H9 (cell line): Measurements from ENCODE around the gene RHBDF1. TPM values are rescaled to one million over a fixed set of nuclear protein-coding genes. Genes with fewer than 3 reads are reported as not detected.

ENCODE experiments used
- DNase-seq: peaks from one replicate; pipeline ENCODE4 v3.0.0-alpha.2; 2017
- H2AFZ ChIP-seq: one replicate; pipeline ENCODE4 v1.6.1; 2013; ENCODE audit warnings: mild to moderate bottlenecking, low read length, control low read depth, moderate library complexity
- H2AK5ac ChIP-seq: 2 replicates; pipeline ENCODE4 v1.6.1; 2013; ENCODE audit warnings: low read length, control low read depth, mixed read lengths; ENCODE audit not compliant: insufficient read length
- H2BK120ac ChIP-seq: one replicate; pipeline ENCODE4 v1.6.1; 2013; ENCODE audit warnings: low read depth, mild to moderate bottlenecking, low read length, control low read depth, inconsistent platforms; ENCODE audit not compliant: poor library complexity, severe bottlenecking
- H2BK12ac ChIP-seq: 2 replicates; pipeline ENCODE4 v1.6.1; 2013; ENCODE audit warnings: low read length, control low read depth, mixed read lengths, low read depth; ENCODE audit not compliant: insufficient read length
- H2BK15ac ChIP-seq: 2 replicates; pipeline ENCODE4 v1.6.1; 2013; ENCODE audit warnings: low read depth, low read length, control low read depth
- H2BK20ac ChIP-seq: one replicate; pipeline ENCODE4 v1.6.1; 2013; ENCODE audit warnings: low read depth, mild to moderate bottlenecking, low read length, control low read depth, inconsistent platforms; ENCODE audit not compliant: poor library complexity, severe bottlenecking
- H2BK5ac ChIP-seq: 2 replicates; pipeline ENCODE4 v1.6.1; 2013; ENCODE audit warnings: low read length, control low read depth, mixed read lengths; ENCODE audit not compliant: insufficient read length
- H3K14ac ChIP-seq: 2 replicates; pipeline ENCODE4 v1.6.1; 2013; ENCODE audit warnings: low read length, control low read depth; ENCODE audit not compliant: insufficient read depth
- H3K18ac ChIP-seq: 2 replicates; pipeline ENCODE4 v1.6.1; 2013; ENCODE audit warnings: low read depth, mild to moderate bottlenecking, mixed read lengths, low read length, control low read depth; ENCODE audit not compliant: insufficient read length
- H3K23ac ChIP-seq: 2 replicates; pipeline ENCODE4 v1.6.1; 2013; ENCODE audit warnings: low read length, control low read depth, mixed read lengths, low read depth; ENCODE audit not compliant: insufficient read length
- H3K23me2 ChIP-seq: 2 replicates; pipeline ENCODE4 v1.6.1; 2013; ENCODE audit warnings: low read depth, mild to moderate bottlenecking, mixed read lengths, low read length, control low read depth; ENCODE audit not compliant: insufficient read length, poor library complexity, severe bottlenecking
- H3K27ac ChIP-seq: 2 replicates; pipeline ENCODE4 v1.5.1; 2013; ENCODE audit warnings: low read length, control low read depth, mixed read lengths, low read depth; ENCODE audit not compliant: insufficient read length
- H3K27me3 ChIP-seq: 2 replicates; pipeline ENCODE4 v1.6.1; 2013; ENCODE audit warnings: low read length, control low read depth, inconsistent platforms; ENCODE audit not compliant: insufficient read depth
- H3K4ac ChIP-seq: 2 replicates; pipeline ENCODE4 v1.6.1; 2013; ENCODE audit warnings: low read depth, mild to moderate bottlenecking, control low read depth, inconsistent platforms, low read length, moderate library complexity
- H3K4me1 ChIP-seq: 2 replicates; pipeline ENCODE4 v1.6.1; 2013; ENCODE audit warnings: low read length, control low read depth, inconsistent platforms; ENCODE audit not compliant: insufficient read depth
- H3K4me2 ChIP-seq: 2 replicates; pipeline ENCODE4 v1.6.1; 2013; ENCODE audit warnings: low read length, control low read depth, mixed read lengths; ENCODE audit not compliant: insufficient read length, insufficient read depth
- H3K56ac ChIP-seq: 2 replicates; pipeline ENCODE4 v1.6.1; 2013; ENCODE audit warnings: low read depth, mild to moderate bottlenecking, mixed read lengths, low read length, control low read depth; ENCODE audit not compliant: insufficient read length
- H3K79me1 ChIP-seq: 2 replicates; pipeline ENCODE4 v1.6.1; 2013; ENCODE audit warnings: low read depth, mild to moderate bottlenecking, moderate library complexity, low read length, control low read depth, inconsistent platforms; ENCODE audit not compliant: insufficient read depth, poor library complexity, severe bottlenecking
- H3K79me2 ChIP-seq: 2 replicates; pipeline ENCODE4 v1.6.1; 2013; ENCODE audit warnings: low read length, control low read depth, inconsistent platforms; ENCODE audit not compliant: insufficient read depth
- H3K9ac ChIP-seq: 2 replicates; pipeline ENCODE4 v1.6.1; 2013; ENCODE audit warnings: low read length, control low read depth, mixed read lengths; ENCODE audit not compliant: insufficient read length; ENCODE audit errors: extremely low read depth
- H3K9me3 ChIP-seq: one replicate; pipeline ENCODE4 v1.6.1; 2013; ENCODE audit warnings: low read depth, low read length, inconsistent platforms; ENCODE audit not compliant: control insufficient read depth
- H3T11ph ChIP-seq: one replicate; pipeline ENCODE4 v1.6.1; 2013; ENCODE audit warnings: mild to moderate bottlenecking, low read length, control low read depth, inconsistent platforms
- H4K20me1 ChIP-seq: one replicate; pipeline ENCODE4 v1.6.1; 2013; ENCODE audit not compliant: control insufficient read depth, insufficient read length, insufficient read depth
- H4K5ac ChIP-seq: 2 replicates; pipeline ENCODE4 v1.6.1; 2013; ENCODE audit warnings: low read depth, mild to moderate bottlenecking, mixed read lengths, low read length, control low read depth; ENCODE audit not compliant: insufficient read length
- H4K8ac ChIP-seq: replicated peaks from 2 replicates; pipeline ENCODE4 v1.6.1; 2013; ENCODE audit warnings: low read length, control low read depth, mixed read lengths, low read depth; ENCODE audit not compliant: insufficient read length
- H4K91ac ChIP-seq: 2 replicates; pipeline ENCODE4 v1.6.1; 2013; ENCODE audit warnings: low read depth, mild to moderate bottlenecking, moderate library complexity, mixed read lengths, low read length, control low read depth; ENCODE audit not compliant: insufficient read length
- H3K27ac Mint-ChIP-seq, 3 experiments: 2 replicates in 2 of 3; 3 replicates in 1 of 3; pipeline ENCODE4 v1.8.0; 2020 to 2021; ENCODE audit warnings: mixed read lengths in 3 of 3, mild to moderate bottlenecking in 1 of 3, moderate library complexity in 1 of 3
- H3K27me3 Mint-ChIP-seq: 2 replicates; pipeline ENCODE4 v1.8.0; 2021; ENCODE audit warnings: low read depth, mild to moderate bottlenecking, moderate library complexity, mixed read lengths
- H3K36me3 Mint-ChIP-seq, 3 experiments: 2 replicates in 2 of 3; 3 replicates in 1 of 3; pipeline ENCODE4 v1.8.0; 2020 to 2021; ENCODE audit warnings: low read depth in 3 of 3, mixed read lengths in 3 of 3; ENCODE audit not compliant: insufficient read depth in 1 of 3
- H3K4me1 Mint-ChIP-seq, 2 experiments: 2 replicates each; pipeline ENCODE4 v1.8.0; 2020; ENCODE audit warnings: mixed read lengths in 2 of 2
- H3K4me3 Mint-ChIP-seq, 2 experiments: 2 replicates in 1 of 2; 3 replicates in 1 of 2; pipeline ENCODE4 v1.8.0; 2020 to 2021; ENCODE audit warnings: mild to moderate bottlenecking in 2 of 2, mixed read lengths in 2 of 2, moderate library complexity in 1 of 2
- H3K9me3 Mint-ChIP-seq, 2 experiments: 2 replicates in 1 of 2; 3 replicates in 1 of 2; pipeline ENCODE4 v1.8.0; 2020; ENCODE audit warnings: mild to moderate bottlenecking in 2 of 2, mixed read lengths in 2 of 2, moderate library complexity in 1 of 2
- CTCF ChIP-seq: fragments of 200-600 bp; sonication (generic); conservative IDR thresholded peaks from 3 replicates; pipeline ENCODE4 v1.8.0; 2021; ENCODE audit warnings: antibody characterized with exemption, mild to moderate bottlenecking
- WGBS: extraction: QIAGEN DNeasy Blood & Tissue Kit; methylation state at CpG from one replicate; pipeline ENCODE4 v1.1.7; 2013; ENCODE audit warnings: missing lambda C conversion rate, low lambda C conversion rate, mixed read lengths; ENCODE audit not compliant: insufficient read length; ENCODE audit errors: extremely low coverage; 5-methylcytosine and 5-hydroxymethylcytosine counted together
- total RNA-seq: library from RNA; stranded (reverse); gene quantifications from 2 replicates; pipeline ENCODE4 v1.2.1, GENCODE V29; 2021

RHBDF1 gene
- total RNA-seq, 1 experiment from 2014 or later, result 34.6 TPM

GRCh38 chr16:114327-114726 lies 41.9 kb upstream of the RHBDF1 start:
- Histone ChIP-seq H4K8ac (no peak overlapping the region), H3K27ac (no peak overlapping the region)
- H3K36me3 Mint-ChIP-seq, result peaks cover 5 to 54% (median 33%) of the 10 kb centered on the region in 3 experiments; a peak in 6 of 7 replicates

More at GRCh38 chr16:114327-114726, 41.9 kb upstream of the RHBDF1 start:
- H4K5ac ChIP-seq, result no peak overlapping the region
- no peaks in the 10 kb centered on the region for H3K27me3 Mint-ChIP-seq
- H2BK120ac ChIP-seq, result no peak overlapping the region
- no peaks in the 10 kb centered on the region for H3K27me3 ChIP-seq
- no peaks in the 10 kb centered on the region for H3K9me3 ChIP-seq
- H3K4me3 Mint-ChIP-seq, result no peak overlapping the region
- no peak for DNase-seq
- H4K91ac ChIP-seq, result no peak overlapping the region
- H3K23ac ChIP-seq, result no peak overlapping the region
- H3K9me3 Mint-ChIP-seq, result no peaks in the 10 kb centered on the region
- no peak overlapping the region for H2BK5ac ChIP-seq
- peaks cover 6 to 10% of the 10 kb centered on the region in 2 experiments for H3K4me1 Mint-ChIP-seq
- no peak overlapping the region for H3K18ac ChIP-seq
- H3T11ph ChIP-seq, result no peak overlapping the region
- no peaks in the 10 kb centered on the region for H4K20me1 ChIP-seq
- WGBS, result no CpG with 5 or more reads among the region's 2 CpGs
- no peak overlapping the region for H2AFZ ChIP-seq
- no peak for TF ChIP-seq CTCF
- no peak overlapping the region for H2BK20ac ChIP-seq
- H3K14ac ChIP-seq, result no peak overlapping the region
- H3K23me2 ChIP-seq, result no peaks in the 10 kb centered on the region
- H3K79me2 ChIP-seq, result no peaks in the 10 kb centered on the region
- H3K27ac Mint-ChIP-seq, result peak overlapping the region in 1 of 3 experiments; percentile 7; a peak in 2 of 7 replicates
- no peaks in the 10 kb centered on the region for H3K79me1 ChIP-seq
- no peak overlapping the region for H3K56ac ChIP-seq
- H2BK15ac ChIP-seq, result no peak overlapping the region
- no peak overlapping the region for H2BK12ac ChIP-seq
- no peak overlapping the region for H3K4ac ChIP-seq
- H3K4me1 ChIP-seq, result peaks cover 2% of the 10 kb centered on the region; the same call in 1 of the 2 replicates
- no peak overlapping the region for H2AK5ac ChIP-seq
- H3K4me2 ChIP-seq, result no peak overlapping the region
- no peak overlapping the region for H3K9ac ChIP-seq
